GM21723 (cell line): ENCODE results near the gene POLR2H.

ENCODE experiments used
- ATAC-seq: cut with Tn5 transposase; IDR thresholded peaks from one replicate; pipeline ENCODE4 v1.9.1; 2021; ENCODE audit warnings: mild to moderate bottlenecking, moderate library complexity; ENCODE audit not compliant: unreplicated experiment

POLR2H gene

GRCh38 chr3:184386047-184386806 is 24.7 kb downstream of the POLR2H start:
- no peak for ATAC-seq

DNA sequence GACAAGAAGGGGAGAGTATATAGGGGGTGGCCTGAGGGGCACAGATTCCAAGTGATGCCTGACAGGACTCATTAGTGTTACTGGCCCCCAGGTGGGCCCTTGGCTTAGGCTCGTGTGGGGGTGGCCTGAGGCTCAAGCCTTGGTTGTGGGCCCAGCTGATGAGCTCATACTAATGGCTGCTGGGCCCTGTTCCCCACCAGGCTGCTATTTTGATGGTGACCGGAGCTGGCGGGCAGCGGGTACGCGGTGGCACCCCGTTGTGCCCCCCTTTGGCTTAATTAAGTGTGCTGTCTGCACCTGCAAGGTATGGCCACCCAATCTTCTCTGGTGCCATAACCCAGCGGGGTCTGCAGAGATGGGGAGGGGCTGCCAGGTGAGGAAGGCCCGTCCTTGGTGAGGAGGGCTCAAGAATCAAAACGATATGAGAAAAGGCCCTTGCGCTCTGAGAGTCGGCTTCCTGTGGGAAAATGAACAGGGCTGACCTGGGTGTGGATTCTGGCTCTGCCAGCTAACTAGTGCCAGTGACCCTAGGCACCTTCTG is 25.7 kb downstream of the POLR2H start:
- ATAC-seq = no peak

- ATAC-seq = no peak
Observed at GRCh38 chr3:184388164-184388935, 26.8 kb downstream of the POLR2H start.

DNA sequence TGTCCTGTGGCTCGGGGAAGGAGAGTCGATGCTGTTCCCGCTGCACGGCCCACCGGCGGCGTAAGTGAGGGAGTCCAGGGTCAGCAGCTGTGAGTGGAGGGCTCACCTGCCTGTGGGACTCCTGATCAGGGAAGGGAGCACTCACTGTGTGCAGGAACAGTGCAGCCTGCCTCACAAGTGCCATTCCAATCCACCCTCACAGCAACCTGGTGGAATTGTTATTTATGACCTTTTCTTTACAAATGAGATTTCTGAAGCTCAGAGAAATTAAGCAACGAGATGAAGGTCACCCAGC is 27.4 kb downstream of the POLR2H start:
- no peak for ATAC-seq

GRCh38 chr3:184389384-184389783 is 27.9 kb downstream of the POLR2H start:
- no peak for ATAC-seq

- no peak for ATAC-seq
Observed at GRCh38 chr3:184389935-184390528, 28.5 kb downstream of the POLR2H start.

DNA sequence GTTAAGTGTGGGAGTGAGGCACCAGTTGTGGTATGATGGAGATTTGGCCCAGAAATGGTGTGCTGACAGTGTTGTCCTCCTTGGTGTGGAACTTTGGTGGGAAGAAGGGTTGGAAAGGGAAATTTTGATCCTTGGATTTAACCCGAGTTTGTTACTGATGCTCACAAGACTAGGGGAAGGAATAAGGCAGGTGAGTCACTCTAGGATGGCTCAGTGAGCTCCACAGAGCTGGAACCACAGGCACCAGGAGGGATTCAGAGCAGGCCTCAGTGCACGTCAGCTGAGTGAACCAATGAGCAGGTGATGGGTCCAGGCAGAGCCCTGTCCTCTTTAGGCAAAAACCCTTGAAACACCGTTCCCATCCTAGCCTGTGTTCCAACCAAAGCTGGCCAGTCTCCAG is 29.8 kb downstream of the POLR2H start:
- ATAC-seq = no peak

DNA sequence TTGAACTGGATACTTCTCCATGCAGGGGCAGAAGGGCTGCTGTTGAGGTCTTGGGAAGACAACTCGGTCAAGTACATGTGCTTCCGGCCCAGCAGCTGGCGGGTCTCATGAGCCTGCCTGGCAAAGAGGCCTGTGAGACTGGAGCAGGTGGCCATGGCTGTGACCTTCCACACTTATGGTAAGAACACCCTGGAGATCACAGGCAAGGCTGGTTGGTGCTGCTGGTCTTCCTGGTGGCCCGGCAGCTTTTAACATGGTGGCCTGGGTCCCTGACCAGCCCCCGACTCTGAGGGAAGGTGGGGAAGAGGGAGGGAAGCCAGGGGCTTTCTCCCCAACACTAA is 33.8 kb downstream of the POLR2H start:
- no peak for ATAC-seq

GRCh38 chr3:184399410-184399809 is 37.9 kb downstream of the POLR2H start:
- ATAC-seq = no peak

DNA sequence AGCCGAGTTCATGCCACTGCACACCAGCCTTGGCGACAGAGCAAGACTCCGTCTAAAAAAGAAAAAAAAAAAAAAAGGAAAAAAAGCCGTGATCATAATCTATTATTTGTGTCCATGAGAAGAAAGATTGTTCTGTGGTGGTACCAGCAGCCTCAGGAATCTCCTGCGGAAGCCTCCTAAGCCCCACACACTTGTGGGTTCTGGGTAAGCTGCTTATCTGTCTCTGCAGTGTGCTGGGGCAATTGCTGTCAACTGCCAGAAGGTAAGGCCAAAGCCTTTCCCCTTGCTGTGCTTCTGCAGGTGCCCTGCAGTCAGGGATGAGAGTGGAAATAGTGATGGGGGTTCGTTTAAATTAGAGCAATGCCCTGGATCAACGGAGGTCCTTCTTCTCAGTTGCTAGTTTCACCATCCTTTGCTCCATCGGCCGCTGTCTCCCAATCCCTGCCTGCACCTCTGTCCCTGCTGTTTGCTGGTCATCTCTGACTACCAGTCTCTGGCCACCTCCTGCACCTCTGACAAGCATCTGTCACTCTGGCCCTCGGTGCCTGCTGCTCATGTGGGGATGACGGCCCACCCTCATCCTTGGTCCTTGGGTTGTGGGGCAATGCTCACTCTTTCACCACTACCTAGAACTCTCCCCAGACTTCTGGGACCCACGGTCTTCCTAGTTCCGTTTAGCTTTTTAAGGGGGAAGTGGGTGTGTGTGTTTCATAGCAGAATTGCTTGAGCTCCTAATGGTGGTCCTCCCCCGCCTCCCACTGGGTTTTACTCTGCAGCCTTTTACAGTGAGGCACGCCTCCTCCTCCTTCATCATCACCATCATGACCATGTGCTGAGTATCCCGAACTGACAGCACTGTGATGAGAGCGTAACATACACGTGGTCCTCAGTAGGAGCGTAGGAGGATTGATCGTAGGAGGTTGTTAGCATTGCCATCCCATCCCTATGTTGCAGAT is 43.8 kb downstream of the POLR2H start:
- ATAC-seq = no peak

DNA sequence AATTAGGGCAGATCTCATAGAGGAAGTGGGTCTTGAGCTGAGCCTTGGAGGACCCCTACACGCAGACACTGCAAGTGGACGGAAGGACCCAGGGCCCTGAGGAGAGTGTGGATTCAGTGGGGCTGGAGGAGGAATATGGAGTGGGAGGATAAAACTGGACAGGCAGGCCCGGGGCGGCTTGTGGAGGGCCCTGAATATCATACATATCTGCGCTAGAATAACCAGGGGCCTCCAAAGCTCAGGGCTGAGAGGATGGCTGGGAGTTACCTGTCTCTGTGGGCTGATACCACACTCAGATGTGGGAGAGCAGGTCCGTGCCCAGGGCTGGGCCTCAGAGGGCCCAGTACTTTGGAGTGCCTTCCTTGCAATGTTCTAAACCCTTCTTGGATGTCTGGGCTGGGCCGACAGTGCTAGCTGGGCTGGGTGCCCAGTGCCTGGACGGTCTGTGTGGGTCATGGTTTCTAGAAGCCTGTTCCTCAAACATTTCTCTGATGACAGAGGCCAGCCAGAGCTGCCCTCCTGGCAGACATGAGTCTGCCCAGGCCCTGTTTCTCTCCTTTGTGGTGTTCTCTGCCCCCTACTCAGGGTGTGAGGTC is 47.9 kb downstream of the POLR2H start:
- ATAC-seq = no peak

GRCh38 chr3:184409946-184410500 is 48.5 kb downstream of the POLR2H start:
- no peak for ATAC-seq

GRCh38 chr3:184414418-184415202 is 53.1 kb downstream of the POLR2H start:
- ATAC-seq = no peak

DNA sequence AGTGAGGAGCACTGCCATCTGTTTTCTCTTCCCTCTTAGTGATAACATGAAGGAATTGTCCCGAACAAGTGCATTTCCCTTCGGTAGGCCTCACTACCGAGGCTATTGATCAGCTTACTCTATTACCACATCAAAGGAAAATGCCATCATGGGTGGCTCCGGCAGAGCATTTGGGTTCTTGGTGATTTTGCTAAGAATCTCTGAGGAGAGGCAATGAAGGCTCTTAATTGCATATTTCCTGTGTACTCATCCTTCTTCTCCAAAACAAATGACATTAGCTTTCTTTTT is 53.6 kb downstream of the POLR2H start:
- ATAC-seq = no peak

GRCh38 chr3:184417619-184418327 is 56.3 kb downstream of the POLR2H start:
- peak; percentile 84 for ATAC-seq
